HG02981 (cell line): Measurements from ENCODE around the gene ARL3.
"Not testable (repeated sequence)": the region's sequence is repeated elsewhere in the genome, so short reads cannot be mapped to it uniquely, and the experiment has no call there.

Experiments
- ATAC-seq: cut with Tn5 transposase; IDR thresholded peaks from one replicate; pipeline ENCODE4 v1.9.1; 2021; ENCODE audit warnings: mild to moderate bottlenecking, moderate library complexity; ENCODE audit not compliant: unreplicated experiment

The ARL3 gene

DNA sequence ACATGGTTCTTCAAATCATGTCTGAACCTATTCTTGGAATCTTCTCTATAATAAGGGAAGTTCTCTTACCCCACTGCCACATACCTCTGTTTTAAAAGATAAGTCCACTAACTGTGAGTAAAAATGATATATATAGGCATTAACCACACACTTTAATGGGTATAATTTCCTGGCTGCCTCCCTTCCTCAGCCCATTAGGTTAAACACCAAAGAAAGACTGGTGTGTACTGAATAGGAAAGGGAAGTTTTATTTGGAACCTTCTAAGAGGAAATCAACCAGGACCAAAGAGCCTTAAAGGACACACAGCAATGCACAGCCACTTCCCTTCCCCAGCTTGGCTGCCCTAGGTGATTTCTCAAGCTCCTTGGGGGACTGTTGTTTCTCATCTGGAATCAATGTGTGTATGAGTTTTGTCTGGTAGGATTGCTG is 24.5 kb upstream of the ARL3 start:
- no peak for ATAC-seq

DNA sequence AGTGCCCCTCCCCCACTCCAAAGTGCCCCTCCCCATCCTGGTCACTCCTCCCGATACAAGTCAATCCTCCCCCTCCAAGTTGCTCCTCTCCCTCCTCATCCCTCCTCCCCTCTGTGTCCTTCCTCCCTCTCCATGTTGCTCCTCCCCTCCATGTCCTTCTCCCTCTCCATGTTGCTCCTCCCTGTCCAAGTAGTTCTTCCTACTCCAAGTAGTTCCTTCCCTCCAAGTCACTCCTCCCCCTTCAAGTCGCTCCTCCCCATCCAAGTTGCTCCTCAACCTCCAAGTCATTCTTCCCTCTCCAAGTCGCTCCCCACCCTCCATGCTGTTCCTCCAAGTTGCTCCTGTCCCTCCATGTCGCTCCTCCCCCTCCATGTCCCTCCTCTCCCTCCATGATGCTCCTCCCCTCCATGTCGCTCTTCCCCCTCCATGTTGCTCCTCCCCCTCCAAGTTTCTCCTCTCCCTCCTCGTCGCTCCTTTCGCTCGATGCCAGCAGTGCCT is 20.9 kb upstream of the ARL3 start:
- no peak for ATAC-seq

DNA sequence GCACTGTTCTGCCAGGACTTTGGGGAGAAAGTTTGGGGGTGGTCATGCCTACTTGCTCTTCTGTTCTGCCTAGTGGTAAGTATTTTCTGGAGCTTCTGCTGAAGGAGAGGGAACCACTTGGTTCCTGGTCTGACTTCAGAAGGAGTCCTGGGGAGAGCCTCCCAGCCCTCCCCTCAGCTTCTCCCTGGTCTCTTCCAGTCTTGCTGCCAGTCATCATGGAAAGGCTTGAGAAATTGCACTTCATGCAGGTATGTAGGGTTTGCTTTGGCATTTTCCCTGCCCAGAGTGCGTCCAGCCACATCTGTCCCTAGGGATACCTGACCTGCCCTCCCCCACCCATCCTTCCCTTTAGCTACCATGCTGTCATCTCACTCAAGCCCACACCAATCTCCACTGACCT is 18.5 kb upstream of the ARL3 start:
- no peak for ATAC-seq

DNA sequence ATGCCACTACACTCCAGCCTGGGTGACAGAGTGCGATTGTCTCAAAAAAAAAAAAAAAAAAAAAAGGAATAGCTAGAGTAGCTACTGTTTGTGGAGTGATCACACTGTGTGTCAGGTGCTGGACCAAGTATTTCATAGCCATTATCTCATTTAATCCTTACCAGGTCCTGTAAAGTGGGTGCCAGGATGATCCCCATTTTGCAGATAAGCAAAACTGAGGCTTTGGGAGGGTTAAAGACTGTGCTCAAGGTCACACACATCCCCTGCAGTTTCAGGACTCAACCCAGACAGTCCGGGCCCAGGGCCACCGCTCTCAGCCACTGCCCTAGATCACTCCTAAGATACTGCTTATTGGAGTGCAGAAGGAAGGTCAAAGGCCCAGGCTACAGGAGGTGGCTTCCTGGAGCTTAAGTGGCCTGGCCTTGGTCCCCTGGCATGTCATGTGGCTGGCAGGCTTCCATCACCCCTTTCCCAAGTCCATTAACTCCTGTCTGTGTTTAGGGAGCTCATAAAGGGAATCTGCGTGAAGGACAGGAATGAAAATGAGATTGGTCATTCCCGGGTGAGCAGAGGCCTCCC is 17.1 kb upstream of the ARL3 start:
- ATAC-seq = no peak

DNA sequence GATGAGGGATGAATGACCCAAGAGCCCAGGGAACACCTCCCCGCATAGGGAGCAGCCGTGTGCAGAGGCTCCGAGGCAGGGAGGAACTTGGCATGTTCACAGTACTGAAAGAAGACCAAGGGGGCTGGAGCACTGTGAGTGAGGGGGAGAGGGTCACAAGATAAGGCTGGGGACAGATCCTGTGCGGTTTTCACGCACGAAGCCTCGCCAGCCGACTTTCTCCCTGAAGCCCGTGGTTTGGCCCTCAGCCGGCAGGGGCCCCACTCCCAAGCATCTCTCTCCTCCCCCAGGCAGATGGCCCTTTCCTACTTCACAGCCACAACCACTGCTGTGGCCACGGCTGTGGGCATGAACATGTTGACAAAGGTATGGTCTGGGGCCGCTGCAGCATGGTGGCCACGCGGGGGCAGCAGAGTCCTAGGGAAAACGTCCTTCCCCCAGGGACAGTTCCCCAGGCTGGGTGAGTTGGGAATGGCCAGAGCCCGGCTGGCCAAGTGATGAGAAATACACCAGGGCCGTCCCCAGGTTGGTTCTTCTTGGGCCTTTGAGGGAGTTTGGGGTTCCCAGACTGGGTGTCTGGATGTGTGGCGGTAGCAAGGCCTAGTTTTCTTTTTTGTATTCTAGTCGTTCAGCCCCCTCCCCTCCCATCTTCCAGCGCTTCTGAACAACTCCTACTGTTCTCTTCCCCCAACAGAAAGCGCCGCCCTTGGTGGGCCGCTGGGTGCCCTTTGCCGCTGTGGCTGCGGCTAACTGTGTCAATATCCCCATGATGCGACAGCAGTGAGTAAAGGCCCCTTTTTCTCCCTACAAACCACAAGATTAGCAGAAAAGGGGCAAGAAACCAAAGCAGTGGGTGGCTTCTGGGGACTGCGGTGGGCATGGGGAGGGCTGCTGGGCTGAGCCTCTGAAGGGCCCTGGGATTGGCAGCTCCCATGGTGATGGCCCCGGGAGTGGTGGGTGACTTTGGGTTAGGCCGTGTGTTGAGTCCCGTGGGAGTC is 15.1 kb upstream of the ARL3 start:
- no peak for ATAC-seq

DNA sequence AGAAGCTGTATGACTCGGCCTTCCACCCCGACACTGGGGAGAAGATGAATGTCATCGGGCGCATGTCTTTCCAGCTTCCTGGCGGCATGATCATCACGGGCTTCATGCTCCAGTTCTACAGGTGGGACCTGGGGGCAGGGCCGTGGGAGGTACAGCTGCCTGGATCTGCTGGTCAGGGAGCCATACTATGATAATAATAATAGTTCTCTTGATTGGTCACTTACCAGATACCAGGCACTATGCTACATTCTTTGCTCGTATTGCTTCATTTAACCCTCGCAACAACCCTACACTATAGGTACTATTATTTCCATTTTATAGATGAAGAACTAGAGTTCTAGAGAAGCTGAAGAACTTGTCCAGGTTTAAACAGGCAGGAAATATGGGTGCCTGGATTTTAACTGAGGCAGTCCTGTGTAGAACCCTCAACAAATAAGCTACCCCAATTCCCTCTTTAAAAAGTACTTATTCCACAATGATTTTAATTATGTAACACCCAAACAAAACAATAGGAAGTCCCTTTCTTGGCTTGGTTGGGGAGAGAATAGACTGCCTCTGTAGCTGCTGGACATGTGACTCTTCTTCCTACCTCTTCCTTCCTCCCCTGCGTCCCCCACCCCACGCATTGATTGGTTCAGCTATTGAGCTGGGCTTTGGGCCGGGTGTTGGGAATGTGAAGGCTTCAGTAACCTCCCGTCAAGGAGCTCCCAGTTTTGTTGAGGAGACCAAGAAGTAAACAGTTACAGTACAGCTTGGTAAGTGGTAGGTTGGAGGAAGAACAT is 13.0 kb upstream of the ARL3 start:
- no peak for ATAC-seq

DNA sequence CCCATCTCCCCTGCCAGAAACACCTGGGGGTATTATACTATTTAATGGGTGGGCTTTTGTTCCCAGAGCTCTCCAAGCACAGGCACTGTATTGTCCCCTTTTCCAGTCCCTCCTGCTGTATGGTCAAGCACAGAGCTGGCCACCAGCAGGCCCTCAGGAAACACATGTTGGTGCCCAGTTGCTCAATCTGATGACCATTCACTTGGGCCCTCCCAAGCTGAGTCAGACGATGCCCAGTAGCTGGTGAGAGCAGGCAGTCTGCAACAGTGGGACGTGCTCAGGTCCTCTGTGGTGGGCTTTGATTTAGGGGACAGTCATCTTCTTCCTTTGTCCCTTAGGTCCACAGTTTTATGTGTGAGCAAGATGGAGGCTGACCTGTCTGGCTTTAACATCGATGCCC is 12.1 kb upstream of the ARL3 start:
- ATAC-seq = no peak

DNA sequence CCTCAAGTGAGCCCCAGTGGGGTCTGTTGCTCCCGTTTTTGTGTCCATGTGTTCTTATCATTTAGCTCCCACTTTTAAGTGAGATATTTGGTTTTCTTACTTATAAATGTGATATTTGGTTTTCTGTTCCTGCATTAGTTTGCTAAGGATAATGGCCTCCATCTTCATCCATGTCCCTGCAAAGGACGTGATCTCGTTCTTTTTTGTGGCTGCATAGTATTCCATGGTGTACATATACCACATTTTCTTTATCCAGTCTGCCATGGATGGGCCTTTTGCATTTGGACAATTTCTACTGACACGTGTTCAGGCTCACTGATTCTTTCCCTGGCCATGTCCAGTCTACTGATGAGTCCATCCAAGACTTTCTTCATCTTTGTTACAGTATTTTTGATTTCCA is 9.8 kb upstream of the ARL3 start:
- no peak for ATAC-seq

DNA sequence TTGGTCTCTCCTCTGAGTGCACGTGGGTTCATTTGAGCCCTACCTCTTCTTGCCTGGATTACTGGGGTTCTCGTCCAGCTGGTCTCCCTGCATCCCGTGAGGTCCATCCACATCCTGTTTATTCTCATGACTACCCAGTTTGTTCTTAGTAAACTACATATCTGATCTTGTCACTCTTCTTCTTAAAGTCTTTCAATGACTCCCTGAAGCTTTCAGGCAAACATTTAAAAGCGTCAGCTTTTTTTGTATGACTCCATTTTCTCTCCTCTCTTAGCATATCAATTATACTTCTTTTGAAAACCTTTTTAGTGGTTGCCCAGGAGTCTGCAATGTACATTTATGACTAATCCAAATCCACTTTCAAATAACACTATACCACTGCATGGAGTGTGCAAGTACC is 7.8 kb upstream of the ARL3 start:
- no peak for ATAC-seq

DNA sequence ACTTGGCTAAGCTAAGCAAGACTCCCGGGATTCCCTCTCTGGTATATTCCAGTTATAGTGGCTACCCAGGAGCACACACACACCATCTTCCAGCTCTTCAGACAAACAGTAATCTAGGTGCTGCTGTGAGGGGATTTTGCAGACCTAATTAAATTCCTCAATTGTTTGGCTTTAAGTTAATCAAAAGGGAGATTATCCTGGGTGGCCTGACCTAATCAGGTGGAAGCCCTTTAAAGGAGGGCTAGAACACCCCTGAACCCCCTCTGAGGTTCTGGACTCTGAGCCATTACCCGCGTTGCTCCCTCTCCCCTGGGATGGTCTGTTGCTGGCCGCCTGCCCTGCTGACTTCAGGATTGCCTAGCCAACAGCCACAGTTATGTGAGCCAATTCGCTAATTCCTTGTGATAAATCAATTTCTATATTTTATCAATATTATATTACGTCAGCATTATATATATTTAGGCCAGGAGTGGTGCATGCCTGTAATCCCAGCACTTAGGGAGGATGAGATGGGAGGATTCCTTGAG is 6.6 kb upstream of the ARL3 start:
- no peak for ATAC-seq

DNA sequence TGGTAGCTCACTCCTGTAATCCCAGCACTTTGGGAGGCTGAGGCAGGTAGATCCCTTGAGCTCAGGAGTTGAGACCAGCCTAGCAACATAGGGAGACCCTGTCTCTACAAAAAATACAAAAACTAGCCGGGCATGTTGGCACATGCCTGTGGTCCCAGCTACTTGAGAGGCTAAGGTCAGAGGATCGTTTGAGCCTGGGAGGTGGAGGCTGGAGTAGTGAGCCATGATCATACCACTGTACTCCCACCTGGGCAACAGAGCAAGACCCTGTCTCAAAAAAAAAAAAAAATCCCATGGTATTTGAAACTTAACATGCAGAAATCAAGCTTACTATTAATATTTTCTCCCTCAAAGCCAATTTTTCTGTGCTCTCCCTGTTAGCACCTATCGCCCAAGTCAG is 6.1 kb upstream of the ARL3 start:
- no peak for ATAC-seq

DNA sequence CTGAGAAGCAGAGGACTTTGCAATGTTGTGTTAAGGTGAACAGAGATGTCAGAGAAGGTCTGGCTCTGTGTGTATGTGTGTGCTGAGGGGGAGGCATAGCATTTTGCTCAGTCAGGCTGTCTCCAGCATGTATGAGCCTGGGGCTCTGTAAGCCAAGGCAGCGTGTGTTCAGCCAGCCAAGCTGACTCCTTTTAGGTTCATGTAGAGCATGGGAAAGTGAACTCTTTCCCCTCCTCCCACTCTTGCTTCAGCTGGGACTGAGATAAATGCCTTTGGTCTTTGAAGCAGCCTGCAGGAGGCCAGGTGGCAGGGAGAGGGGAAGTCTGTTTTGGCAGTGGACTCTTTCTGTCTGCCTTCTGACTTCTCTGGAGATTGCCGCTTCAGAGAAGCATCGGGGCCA is 4.0 kb upstream of the ARL3 start:
- ATAC-seq = no peak

DNA sequence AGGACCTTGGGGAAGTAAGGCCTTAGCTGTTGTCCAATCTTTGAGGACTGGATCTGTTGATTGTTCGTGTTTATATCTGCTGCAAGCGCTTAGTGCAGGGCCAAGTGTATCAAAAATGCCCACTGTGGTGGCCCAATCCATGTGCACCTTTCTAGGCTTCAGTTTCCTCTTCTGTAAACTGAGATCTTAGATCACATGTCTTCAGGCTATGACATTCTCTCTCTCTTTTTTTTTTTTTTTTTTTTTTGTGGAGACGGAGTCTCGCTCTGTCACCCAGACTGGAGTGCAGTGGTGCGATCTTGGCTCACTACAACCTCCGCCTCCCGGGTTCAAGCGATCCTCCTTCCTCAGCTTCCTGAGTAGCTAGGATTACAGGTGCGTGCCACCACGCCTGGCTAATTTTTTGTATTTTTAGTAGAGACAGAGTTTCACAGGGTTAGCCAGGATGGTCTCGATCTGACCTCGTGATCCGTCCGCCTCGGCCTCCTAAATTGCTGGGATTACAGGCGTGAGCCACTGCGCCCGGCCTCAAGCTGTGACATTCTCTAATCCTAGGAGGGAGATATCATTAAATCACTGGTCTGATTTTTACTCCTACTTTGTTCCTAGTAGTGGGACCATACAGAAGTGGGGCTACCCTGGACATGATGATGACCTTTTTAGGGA is 2.8 kb upstream of the ARL3 start:
- ATAC-seq = not testable (repeated sequence)

DNA sequence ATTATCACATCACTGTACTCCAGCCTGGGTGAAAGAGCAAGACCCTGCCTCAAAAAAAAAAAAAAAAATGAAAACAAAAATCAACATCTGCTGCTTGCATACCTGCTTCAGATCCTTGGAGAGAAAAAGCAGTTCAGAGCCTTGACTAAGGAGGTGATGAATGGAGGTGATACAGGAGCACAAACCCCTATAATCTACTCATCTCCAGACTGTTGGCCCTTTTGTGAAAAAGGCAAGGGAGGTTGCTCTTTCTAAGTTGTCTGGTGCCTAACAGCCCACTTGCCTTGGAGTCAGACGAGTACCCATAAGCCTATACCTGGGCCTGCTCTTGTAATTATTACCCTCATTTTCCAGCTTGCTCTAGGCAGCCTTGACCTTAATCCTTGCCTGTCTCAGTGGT is 1.7 kb upstream of the ARL3 start:
- no peak for ATAC-seq

DNA sequence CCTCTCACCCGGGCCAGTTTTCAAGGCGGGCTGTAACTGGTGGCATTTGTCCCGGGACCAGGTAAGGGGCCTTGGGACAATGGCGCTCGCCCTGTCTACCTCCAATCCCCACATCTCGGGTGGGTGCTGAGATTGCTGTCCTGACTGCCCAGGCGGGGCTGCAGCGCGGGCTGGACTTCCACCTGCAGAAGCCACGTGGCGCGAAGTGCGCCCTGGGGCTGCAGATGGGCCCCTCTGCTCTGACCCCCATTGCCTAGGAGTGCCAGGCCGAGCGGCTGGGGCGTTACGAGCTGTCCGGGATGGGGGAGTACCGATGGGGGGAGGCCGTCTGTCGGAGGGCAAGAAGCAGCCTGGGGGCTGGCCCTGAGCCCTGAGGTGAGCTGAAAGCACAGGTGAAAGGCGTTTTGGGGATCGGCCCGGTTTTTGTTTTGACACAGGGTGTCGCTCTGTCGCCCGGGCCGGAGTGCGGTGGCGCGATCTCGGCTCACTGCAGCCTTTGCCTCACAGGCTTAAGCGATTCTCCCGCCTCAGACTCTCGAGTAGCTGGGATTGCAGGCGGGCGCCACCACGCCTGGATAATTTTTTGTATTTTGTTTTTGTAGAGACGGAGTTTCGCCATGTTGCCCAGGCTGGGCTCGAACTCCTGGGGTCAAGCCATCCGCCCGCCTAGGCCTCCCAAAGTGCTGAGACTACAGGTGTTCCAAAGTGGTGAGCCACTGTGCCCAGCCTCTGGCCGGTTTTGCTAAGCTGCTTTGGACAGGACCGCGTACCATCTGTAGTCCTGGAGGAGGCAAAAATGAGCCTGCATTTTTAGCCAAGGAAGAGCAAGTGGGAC is 641 bp upstream of the ARL3 start, which contains the start of gene SFXN2:
SFXN2 (plus strand) TSS at position 16 of the 835 bp plus-strand sequence. CDS start 12,001 bp downstream, outside the sequence.
- ATAC-seq = peak; percentile 17

DNA sequence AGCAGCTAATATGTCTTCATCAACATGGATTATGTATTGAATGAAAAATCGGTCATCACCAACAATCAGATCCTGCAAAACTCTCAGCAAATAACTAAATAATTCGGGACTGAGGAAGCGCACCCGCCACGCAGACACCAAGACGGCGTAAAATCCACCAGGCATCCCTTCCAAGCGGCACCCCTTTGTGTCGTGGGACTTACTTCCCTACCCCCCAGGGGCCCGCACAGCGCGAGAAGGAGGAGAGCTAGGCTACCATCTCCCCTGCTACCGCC is 721 bp downstream of the ARL3 start:
- peak; percentile 38 for ATAC-seq

DNA sequence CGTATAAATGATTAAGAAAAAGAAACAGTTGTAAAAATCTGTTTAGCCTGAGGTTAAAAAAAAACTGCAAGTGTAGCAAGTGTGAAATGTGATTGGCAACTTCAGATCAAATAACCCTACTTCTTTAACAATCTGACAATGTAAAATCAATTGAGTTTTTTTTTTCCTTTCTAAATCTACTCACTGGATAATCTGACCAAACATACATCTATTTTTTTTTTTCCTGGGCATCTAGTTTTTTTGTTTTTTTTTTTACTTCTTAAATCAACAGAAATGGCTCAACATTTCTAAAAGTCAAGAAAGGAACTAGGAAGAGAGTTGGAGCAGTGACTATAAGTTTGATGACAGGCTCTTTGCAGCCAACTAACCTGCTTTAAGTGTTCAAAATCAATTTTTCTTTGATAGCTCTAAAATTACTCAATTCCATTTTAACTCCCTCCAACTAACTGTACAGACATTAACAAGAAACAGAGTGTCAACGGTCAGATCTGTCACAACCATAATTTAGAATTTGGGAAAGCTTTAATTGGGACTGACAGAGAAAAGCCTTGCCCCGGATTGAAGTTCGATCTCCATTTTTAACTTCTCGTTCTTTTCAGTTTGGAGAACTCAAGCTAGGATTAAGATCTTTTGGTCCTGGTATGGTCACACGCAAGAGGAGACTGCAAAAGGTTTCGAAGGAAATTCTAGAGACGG is 1.2 kb downstream of the ARL3 start:
- ATAC-seq = no peak

DNA sequence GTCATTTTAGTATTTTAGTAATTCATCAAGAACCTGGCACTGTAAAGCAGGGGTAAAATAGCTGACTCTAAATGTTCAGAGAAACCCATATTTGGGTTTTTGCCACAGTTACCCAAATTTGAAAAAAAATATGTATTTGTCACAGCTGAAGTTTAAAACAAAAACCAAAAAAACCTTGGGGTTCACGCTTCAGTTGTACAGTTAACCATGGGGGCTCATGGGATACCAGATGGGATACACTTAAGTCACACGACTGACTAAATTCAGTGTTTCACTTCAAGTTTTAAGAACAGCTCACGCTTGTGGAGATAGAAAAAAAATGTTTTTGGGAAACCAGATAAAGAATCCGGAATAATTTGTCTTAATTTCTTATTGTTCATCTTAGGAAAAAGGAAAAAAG is 2.1 kb downstream of the ARL3 start:
- no peak for ATAC-seq

DNA sequence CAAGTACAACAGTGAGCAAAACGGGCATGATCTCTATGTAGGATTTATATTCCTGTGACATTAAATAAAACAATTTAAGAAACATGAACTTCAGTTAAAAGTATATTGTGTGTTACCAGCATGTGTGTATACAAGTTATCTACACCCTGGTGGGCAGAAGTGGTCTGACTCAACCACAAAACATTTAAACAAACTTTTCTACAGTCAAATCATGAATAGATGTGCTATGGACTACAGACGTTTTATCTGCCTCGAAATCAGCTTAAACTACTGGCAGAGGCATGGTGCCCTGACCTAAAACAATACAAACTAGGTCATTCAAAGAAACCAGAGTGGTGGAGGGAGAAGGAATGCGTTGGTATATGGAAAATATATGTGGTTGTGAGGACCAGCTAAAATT is 3.6 kb downstream of the ARL3 start:
- no peak for ATAC-seq
